ENCODE data around the gene KCNIP3. TPM values are rescaled to one million over a fixed set of nuclear protein-coding genes. Genes with fewer than 3 reads are reported as not detected.

The KCNIP3 gene
- total RNA-seq, 1 donor from 2014 or later, result 7.2 TPM

DNA sequence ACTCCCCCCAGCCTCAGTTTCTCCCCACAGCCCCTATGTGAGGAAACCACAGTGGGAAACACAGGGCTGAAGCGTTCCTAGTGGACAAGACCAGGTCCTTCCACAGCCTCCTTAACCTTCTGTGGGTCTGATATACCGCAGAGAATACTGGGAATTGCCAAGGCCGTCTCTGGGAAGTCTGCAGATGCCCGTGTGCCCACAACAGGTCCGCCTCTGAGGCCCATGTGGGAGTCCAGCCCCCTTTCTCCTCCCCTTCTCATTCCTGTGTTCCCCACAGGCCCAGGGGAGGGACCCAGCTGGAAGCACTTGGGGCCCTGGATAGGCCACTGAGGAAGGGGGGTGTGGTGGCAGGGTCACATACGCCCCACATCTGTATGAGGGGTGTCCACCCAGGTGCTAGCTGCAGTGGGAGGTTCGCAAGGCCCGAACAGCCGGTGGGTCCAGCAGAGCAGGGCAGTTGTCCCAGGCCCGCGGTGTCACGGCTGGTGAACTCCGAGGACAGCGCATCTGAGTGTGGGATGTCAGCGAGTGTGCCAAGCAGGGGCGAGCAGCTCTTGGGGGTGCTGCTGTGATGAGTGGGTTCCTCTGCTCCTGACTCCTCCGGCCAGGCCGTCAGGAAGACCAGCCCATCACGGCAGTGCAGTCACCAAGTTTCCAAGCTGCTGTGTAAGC lies 2.4 kb upstream of the KCNIP3 start:
- DNase-seq (ENCODE audit: low read depth), result no peak
- H3K27me3 ChIP-seq (ENCODE audit: control insufficient read depth, insufficient read depth, low read length), result peaks cover 18% of the 10 kb centered on the region
- H3K36me3 ChIP-seq (ENCODE audit: control insufficient read depth, insufficient read depth, low read length), result no peaks in the 10 kb centered on the region
- TF ChIP-seq, protein P1, sequence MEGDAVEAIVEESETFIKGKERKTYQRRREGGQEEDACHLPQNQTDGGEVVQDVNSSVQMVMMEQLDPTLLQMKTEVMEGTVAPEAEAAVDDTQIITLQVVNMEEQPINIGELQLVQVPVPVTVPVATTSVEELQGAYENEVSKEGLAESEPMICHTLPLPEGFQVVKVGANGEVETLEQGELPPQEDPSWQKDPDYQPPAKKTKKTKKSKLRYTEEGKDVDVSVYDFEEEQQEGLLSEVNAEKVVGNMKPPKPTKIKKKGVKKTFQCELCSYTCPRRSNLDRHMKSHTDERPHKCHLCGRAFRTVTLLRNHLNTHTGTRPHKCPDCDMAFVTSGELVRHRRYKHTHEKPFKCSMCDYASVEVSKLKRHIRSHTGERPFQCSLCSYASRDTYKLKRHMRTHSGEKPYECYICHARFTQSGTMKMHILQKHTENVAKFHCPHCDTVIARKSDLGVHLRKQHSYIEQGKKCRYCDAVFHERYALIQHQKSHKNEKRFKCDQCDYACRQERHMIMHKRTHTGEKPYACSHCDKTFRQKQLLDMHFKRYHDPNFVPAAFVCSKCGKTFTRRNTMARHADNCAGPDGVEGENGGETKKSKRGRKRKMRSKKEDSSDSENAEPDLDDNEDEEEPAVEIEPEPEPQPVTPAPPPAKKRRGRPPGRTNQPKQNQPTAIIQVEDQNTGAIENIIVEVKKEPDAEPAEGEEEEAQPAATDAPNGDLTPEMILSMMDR (IDR thresholded peaks at IDR 0.05; ENCODE audit: insufficient read depth, low read length, poor library complexity, severe bottlenecking), result no peak
- no peak overlapping the region for H3K4me3 ChIP-seq (ENCODE audit: low read depth, low read length)

DNA sequence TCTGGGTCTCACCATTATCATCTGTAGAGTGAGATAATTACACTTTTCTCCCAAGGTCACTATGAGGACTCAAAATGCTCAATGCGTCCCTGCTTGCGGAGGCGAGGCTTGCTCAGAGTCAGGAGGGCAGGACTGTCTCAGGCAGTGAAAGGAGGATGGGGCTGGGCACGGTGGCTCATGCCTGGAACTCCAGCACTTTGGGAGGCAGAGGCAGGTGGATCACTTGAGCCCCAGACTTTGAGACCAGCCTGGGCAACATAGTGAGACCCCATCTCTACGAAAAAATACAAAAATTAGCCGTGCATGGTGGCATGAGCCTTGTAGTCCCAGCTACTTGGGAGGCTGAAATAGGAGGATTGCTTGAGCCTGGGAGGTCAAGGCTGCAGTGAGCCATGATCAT lies 1.8 kb upstream of the KCNIP3 start:
- H3K4me3 ChIP-seq (ENCODE audit: low read depth, low read length), result no peak overlapping the region
- no peaks in the 10 kb centered on the region for H3K36me3 ChIP-seq (ENCODE audit: control insufficient read depth, insufficient read depth, low read length)
- TF ChIP-seq, protein P1 (IDR thresholded peaks at IDR 0.05; ENCODE audit: insufficient read depth, low read length, poor library complexity, severe bottlenecking), result no peak
- H3K27me3 ChIP-seq (ENCODE audit: control insufficient read depth, insufficient read depth, low read length), result peaks cover 18% of the 10 kb centered on the region
- no peak for DNase-seq (ENCODE audit: low read depth)

DNA sequence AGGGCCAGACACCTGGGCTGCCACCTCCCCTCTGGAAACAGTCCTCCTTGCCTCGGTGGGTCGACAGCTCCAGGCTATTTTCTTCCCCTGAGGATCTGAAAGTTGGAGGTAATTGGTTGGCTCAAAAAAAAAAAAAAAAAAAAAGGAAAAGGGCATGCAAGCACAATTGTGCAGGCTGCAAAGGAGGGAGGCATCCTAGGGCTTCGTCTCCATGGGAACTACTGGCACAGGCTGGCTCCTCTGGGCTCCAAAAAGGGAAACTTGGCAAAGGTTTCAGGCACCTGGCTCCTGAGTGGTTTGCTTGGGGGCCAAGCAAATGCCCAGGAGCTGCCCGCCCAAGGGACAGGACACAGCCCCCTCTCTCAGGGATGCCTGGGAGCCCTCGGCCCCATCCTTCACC lies 1.1 kb upstream of the KCNIP3 start:
- TF ChIP-seq, protein P1 (IDR thresholded peaks at IDR 0.05; ENCODE audit: insufficient read depth, low read length, poor library complexity, severe bottlenecking), result no peak
- H3K4me3 ChIP-seq (ENCODE audit: low read depth, low read length), result no peak overlapping the region
- DNase-seq (ENCODE audit: low read depth), result no peak
- peaks cover 18% of the 10 kb centered on the region for H3K27me3 ChIP-seq (ENCODE audit: control insufficient read depth, insufficient read depth, low read length)
- no peaks in the 10 kb centered on the region for H3K36me3 ChIP-seq (ENCODE audit: control insufficient read depth, insufficient read depth, low read length)

DNA sequence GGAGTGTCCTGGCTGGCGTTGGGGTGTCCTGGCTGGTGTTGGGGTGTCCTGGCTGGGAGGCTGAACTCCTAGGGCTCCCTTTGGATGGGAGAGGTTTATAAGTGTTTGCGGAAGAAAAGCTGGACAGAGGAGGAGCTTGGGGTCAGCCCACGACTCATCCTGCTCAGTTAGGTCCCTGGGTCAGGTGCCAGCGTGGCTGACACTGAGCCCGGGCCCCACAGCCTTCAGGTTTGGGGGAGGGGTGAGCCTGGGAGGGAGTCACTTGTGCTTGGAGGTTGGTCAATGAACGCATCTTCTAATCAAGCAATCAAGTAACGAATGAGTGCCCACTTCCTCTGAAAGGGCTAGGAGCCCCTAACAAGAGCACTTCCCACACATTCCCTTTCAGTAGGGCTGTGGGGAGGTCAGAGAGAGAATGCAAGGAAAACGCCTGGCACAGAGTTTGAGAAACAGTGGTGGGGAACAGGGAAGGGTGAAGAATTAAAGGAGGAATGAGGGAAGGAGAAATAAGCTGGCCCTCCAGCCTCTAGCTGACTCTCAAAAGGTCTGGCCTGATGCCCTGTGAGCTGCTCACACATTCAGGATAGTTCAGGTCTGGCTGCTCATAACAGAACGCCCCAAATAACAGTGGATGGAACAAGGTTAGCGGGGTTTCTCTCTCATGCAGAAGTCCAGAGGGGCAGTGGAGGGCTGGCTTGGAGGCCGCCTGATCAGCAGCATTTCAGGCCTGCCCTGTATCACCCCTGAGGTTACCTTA lies 670 bp downstream of the KCNIP3 start:
- TF ChIP-seq, protein P1 (IDR thresholded peaks at IDR 0.05; ENCODE audit: insufficient read depth, low read length, poor library complexity, severe bottlenecking), result no peak
- Histone ChIP-seq H3K4me3 (ENCODE audit: low read depth, low read length) (peak overlapping the region; percentile 5), H3K27me3 (ENCODE audit: control insufficient read depth, insufficient read depth, low read length) (peaks cover 21% of the 10 kb centered on the region), H3K36me3 (ENCODE audit: control insufficient read depth, insufficient read depth, low read length) (no peaks in the 10 kb centered on the region)
- DNase-seq (ENCODE audit: low read depth), result no peak

DNA sequence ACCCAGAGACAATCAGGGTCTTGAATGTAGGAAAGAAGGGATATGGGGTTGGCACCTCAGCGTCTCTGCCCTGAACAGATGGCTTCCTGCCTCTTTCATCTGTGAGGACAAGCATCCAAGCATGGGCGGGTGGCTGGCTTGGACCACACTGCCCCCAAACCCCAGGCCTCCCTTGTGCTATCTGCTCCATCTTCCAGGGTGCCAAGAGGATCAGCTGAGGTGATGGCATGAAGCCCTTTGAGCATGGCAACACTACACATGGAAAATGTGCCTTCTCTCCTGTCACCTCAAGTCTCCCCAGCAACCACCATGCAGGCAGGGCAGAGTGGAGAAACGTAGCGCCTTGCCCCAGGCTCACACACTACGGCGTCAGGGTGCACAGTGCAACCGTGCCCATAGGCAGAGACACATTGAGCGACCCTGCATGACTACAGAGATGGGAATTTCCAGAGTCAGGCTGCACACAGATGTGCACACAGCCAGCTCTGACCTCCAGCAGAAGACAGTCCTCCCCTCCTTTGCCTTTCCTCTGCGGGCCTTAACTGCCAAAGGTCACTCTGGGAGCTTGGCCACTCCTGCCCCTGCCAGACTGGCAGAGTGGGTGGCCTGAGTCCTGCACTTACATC lies 1.5 kb downstream of the KCNIP3 start:
- no peaks in the 10 kb centered on the region for H3K36me3 ChIP-seq (ENCODE audit: control insufficient read depth, insufficient read depth, low read length)
- peaks cover 24% of the 10 kb centered on the region for H3K27me3 ChIP-seq (ENCODE audit: control insufficient read depth, insufficient read depth, low read length)
- no peak overlapping the region for H3K4me3 ChIP-seq (ENCODE audit: low read depth, low read length)
- DNase-seq (ENCODE audit: low read depth), result no peak
- TF ChIP-seq, protein P1 (IDR thresholded peaks at IDR 0.05; ENCODE audit: insufficient read depth, low read length, poor library complexity, severe bottlenecking), result no peak

Data from kidney epithelial cell (primary cell).